ELF-1 (cell line): ENCODE measurements around the gene ZMAT3.
A peak's percentile ranks its signal among the peaks of the same experiment; 100 is the strongest.
"Not testable (repeated sequence)": the region's sequence is repeated elsewhere in the genome, so short reads cannot be mapped to it uniquely, and the experiment has no call there.

ENCODE experiments used
- DNase-seq: peaks from one replicate; pipeline ENCODE4 v3.0.0-alpha.2; 2016; ENCODE audit warnings: low read depth, low spot score

Gene ZMAT3, protein sequence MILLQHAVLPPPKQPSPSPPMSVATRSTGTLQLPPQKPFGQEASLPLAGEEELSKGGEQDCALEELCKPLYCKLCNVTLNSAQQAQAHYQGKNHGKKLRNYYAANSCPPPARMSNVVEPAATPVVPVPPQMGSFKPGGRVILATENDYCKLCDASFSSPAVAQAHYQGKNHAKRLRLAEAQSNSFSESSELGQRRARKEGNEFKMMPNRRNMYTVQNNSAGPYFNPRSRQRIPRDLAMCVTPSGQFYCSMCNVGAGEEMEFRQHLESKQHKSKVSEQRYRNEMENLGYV

DNA sequence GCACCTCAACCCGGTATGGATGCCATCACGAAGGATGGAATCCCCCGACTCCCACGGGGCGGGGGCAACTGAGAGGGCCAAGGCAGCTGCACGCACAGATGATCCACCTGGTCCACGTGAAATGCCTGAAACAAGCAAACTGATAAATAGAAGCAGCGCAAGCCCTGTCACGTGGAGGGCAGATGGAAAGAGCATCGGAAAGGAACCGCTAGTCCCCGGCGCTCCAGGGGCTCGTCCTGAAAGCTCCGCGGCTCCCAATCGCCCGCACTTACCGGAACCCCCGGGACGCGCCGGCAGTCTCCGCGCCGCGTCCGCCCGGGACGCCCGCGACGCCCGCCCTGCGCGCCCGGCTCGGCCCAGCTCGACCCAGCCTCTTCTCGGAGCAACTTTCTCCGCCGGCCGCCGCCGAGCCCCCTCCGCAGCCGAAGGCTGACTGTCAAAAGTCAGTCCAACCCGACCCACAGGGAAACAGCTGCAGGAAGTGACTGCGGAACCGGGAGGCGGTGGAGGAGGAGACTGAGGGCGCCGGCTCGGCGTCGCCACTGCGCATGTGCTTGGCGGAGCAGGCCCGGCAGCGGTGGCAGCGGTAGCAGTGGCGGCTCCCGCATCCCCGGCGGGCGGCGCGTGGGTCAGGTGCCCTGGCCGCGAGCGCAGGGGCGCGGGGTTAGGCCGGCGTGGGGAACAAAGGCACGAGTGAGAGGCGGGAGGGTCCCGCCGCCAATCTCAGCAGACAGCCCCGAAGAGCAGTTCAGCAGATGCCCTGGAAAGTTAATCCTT, at the start of gene ZMAT3:
Gene ZMAT3 (minus strand): TSS at position 487 of the 777 bp plus-strand sequence. CDS start 4,057 bp downstream, outside the sequence.
- peak; percentile 88 for DNase-seq

DNA sequence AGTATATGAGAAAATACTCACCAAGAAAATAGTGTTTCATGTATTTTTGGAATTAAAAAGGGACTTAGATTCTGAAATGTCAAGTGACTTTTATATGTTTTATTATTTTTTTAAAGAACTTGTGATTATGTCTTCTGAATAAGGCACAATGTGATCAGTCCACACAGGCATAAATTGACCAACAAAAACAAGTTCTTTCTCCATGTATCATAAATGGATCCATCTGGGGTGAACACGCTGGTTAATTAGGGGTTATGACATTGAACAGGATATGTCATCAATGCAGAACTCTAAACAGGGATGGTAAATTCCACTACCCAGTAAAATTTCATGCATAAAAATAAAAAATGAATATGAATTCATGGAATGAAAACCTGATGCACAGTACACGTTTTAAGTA, 45.2 kb upstream of the ZMAT3 start:
- no peak for DNase-seq

DNA sequence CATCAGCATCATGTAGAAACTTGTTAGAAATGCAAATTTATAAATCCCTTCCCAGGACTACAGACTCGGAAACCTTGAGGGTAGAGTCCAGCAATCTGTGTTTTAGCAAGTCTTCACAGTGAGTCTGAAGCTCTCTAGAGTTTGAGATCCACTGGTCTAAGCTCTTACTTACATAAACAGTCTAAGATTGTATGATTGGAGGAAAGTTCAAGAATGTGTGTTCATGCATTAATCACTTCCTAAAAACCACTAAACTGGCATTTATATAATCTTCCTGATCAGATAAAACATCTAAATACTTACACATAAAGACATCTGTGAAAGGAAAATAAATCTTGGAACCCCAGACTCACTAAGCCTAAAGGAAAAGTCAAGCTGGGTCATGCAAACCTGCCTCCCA, 43.8 kb upstream of the ZMAT3 start:
- DNase-seq = not testable (repeated sequence)

DNA sequence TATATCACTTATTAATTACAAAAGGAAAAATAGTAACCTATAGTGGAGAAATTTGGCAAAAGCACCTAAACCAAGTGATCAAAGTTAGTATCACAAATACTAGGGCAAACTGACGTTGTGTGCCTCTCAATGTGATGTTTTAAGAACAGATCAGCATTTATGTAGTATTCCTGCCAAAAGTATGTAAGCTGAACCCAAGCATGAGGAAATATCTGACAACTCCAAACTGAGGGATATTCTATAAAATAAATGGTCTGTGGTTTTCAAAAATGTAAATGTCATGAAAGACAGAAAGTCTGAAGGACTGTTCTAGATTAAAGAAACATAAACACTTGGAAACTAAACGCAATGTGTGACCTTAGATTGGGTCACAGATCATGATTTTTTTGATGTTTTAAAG, 42.3 kb upstream of the ZMAT3 start:
- no peak for DNase-seq

DNA sequence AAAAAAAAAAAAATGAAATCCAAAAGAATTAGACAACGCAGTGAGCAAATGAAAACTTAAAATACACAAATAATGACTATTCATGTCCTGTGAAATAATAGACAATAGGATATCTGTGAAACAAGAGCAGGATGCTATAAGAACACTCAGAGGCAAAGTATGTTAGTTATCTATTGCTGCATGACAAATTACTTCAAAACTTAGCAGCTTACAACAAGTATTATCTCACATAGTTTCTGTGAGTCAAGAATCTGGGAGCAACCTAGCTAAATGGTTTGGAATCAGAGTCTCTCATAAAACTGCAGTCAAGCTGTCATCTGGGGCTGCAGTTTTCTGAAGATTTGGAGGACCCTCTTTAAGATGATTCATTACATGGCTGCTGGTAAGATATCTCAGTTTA, 36.5 kb upstream of the ZMAT3 start:
- no peak for DNase-seq

DNA sequence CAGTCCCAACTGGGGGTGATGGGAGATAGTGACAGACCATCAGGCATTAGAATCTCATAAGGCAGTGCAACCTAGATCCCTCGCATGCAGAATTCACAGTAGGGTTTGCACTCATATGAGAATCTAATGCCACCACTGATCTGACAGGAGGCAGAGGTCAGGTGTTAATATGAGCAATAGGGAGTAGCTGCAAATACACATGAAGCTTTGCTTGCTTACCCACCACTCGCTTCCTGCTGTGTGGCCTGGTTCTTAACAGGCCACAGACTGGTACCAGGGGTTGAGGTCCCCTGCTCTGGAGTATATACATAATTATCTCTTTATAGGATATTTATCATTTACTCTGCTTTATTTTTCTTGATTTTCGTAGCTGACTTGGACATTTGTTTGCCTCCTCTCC, 36.0 kb upstream of the ZMAT3 start:
- no peak for DNase-seq

DNA sequence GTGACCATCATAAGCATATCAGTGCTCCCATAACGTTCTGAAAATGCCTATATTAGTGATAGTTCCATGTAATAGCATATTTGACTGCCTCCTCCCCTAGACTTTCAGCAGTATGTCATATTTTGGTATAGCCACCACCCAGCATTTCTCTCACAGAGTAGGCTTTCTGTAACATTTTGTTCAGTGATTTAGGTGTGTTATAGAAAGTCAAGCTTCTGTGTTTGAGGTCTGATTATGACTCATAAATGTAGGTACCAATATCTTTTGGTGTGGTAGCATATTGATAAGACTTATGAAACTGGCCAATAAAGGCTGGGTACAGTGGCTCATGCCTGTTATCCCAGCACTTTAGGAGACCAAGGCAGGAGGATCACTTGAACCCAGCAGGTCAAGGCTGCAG, 34.3 kb upstream of the ZMAT3 start:
- no peak for DNase-seq

DNA sequence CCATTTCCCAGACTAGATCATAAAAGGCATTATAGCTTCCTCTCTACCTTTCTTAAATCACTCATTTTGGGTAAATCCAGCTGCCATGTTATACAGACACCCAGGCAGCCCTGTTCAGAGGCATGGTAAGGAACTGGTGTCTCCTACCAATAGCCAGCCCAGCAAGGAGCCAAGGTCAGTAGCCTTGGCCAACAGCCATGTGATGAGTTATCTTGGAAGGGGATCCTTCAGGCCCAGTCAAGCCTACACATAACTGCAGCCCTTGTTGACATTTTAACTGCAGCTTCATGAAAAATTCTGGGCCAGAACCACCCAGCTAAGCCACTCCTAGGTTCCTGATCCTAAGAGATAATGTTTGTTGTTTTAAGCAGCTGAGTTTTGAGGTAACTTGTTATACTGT, 29.0 kb upstream of the ZMAT3 start:
- no peak for DNase-seq

DNA sequence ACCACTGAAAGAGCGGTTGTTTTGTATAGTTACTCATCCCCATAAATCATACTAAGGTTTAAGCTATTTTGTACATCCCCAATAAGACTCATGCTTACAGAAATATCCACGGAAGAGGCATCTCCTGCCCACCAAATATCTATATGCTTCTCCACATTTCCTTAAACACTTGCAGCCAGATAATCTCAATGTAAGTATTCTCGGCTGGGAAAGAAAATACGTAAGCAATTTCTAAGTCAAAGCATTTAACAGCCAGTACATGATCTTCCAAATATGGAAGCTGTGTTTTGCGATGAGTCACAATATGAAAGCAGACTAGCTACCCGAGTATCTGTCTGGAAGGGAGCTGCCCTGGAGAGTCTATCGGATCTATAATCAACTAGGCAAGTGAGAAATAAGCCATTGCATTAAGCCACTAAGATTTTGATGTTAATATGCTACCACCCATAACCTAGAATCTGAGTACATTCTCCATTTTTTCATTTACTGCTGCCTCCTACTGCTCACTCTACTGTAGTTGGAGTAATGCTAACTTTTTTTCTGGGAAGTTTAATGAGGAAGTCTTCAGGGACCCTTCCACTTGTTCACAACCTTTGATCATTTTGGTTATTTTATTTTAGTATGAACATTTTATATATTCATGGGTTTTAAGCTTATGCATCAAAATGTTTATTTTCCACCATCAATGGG, 26.9 kb upstream of the ZMAT3 start:
- DNase-seq = no peak

DNA sequence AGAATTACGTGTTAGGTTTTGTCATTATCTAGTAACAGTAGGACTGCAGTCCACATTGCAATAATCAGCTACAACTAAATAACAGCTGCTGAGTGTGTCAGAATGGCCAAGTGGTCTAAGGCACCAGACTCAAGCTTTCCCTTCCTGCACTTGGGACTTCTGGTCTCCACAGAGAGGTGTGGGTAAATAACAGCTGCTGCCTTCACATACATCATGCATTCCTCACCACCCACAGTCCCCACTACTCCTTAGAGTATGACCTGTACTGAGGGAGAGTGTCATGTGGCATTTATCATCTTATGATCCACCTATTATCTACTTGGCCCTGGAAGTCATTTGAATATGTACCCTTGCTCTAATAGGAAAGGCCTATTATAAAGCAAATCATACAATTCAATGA, 22.2 kb upstream of the ZMAT3 start:
- DNase-seq = no peak

DNA sequence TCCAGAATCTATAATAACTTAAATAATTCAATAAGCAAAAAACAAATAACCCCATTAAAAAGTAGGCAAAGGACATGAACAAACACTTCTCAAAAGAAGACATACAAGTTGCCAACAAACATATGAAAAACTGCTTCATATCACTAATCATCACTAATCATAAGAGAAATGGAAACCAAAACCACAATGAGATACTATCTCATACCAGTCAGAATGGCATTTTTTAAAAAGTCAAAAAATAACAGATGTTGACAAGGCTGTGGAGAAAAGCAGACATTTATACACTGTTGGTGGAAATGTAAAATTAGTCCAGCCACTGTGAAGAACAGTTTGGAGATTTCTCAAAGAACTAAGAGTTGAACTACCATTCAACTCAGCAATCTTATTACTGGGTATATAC, 19.5 kb upstream of the ZMAT3 start:
- DNase-seq = no peak

DNA sequence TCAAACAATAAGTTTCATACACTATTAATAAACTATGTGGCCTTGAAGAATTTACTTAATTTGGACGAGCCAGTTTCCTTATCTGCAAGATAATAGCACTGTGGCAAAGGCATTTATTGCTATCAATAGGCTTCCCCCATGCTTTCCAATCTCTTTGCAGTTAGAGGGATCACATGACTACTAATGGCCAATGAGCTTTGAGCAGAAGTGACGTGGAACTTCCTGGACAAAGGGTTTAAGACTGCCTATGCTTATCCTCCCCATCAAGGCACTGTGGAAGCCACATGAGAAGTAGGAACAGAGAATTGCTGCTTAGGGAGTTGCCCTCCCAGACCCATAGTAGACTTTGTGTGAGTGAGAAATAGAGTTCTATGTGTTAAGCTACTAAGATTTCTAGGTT, 16.7 kb upstream of the ZMAT3 start:
- no peak for DNase-seq

DNA sequence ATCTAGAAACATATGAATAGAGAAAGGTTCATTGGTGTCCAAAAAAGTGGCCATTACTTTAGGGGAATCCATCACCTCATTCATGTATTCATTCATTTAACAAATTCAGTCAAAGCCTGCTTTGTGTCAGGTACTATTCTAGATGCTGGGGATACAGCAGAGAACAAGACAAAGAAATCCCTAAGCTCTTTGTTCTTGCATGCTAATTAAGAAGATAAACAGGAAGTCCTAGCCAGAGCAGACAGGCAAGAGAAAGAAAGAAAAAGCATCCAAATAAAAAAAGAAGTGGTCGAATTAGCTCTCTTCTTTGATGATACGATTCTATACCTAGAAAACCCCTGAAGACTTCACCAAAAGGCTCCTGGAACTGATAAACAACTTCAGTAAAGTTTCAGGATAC, 12.4 kb upstream of the ZMAT3 start:
- DNase-seq = no peak

DNA sequence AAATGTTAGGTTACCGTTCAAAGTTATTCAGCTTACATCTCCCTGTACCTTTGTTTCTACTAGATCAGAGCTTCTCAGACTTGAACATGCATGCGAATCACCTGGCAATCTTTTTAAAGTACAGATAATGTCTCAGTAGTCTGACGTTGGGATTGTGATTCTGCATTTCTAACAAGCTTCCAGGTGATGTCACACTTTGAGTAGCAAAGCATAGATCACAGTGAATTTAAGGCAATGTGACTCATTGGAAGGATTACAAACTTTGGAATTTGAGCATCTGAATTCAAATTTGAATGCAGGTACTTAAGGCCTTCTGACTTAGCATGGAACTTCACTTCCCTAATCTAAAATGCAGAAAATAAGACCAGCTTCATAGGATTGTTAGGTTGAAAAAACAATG, 10.8 kb upstream of the ZMAT3 start:
- DNase-seq = no peak

DNA sequence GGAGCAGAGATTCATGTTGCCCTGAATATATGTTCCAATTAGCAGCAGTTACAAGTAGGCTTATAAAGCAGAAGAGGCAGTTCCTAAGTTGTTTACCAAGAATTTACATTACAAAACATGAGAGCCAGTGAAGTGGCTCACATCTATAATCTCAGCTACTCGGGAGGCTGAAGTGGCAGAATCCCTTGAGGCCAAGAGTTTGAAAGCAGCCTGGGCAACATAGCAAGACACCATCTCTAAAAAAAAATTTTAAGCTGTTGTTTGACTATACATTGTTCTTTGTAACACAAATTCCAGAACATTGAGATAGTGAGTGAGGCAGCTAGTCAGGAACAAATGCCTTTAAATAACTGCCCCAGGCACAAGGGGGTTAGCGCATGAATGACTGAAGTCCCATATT, 10.3 kb upstream of the ZMAT3 start:
- DNase-seq = peak; percentile 18

DNA sequence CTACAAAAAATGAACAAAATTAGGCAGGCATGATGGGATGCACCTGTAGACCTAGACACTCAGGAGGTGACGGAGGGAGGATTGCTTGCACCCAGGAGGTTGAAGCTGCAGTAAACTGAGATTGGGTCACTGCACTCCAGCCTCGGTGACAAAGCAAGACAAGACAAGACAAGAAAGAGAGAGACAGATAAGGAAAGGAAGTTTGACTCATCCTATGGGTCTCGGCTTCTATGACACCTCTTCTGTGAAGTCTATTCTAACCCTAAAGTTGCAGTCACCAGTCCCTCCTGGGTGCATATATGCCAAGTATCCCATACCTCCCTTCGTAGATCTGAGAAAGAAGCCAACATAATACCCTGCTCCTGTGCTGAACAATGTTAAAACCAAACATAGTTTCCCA, 7.9 kb upstream of the ZMAT3 start:
- no peak for DNase-seq

DNA sequence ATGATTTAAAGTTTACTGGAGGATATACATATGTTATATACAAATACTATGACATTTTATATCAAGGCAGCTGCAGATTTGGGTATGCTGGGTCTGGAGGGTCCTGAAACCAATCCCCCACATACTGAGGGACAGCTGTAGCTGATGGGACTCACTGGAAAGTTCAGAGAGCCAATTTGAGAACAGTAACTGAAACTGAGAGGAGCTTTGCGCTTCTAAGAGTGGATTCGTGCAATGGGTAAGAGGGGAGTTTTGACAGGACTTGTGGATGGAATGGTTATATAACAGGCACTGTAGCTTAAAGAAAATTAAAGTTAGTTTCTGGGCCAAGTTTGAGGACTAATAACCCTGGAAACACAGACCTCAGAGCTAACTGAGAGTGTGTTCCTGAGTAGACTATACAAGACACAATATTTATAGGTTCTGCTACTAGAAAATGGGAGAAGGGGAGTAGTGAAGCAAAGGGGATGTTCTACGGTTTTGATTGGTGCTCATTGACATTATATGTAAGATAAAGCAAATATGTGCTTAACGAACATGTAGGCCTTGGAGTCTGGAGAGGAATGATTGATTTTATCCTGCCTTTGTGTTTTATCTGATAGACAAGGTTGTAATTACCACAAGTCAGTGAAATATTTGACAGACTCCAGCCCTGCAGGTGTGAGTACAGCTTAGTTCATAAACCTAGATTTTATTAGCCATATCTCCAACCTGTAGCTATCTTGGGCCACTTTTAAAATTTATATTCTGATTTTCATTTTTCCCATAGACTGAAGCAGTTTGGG, 4.8 kb upstream of the ZMAT3 start:
- no peak for DNase-seq

DNA sequence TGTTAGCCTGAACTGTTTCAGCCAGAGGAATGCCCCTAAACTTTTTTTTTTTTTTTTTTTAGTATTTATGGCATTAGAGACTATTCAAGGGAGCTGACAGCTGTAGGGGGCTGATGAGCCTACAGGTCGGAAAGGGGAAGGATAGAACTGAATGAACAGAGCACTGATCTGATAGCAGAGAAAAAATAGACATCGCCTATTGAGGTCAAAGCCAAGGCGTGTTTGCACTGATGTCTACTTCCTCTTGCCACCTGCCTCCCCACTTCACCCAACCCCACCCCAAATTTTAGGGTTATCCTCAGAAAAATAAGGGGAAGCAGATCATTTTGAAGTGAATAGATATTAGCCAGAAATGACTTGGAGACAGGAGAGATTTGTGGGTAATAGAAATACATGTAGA, 3.0 kb upstream of the ZMAT3 start:
- no peak for DNase-seq

DNA sequence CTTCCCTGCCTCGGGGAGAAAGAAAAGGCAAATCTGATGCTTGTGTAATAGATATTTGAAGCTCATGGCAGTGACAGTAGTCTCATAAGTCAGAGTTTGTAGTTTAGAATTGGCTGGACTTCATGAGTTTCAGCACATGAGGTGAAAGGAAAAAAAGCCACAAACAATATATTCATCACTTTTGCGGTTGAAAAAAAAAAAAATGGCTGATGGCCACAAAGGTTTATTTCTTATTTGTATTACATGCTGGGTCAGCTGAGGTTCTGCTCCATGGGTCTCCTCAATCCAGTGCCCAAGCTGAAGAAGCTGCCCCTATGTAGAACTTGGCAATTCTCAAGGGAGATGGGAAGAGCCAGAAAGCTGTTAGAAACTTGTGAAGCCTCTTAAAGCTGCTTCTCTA, 2.2 kb upstream of the ZMAT3 start:
- no peak for DNase-seq

DNA sequence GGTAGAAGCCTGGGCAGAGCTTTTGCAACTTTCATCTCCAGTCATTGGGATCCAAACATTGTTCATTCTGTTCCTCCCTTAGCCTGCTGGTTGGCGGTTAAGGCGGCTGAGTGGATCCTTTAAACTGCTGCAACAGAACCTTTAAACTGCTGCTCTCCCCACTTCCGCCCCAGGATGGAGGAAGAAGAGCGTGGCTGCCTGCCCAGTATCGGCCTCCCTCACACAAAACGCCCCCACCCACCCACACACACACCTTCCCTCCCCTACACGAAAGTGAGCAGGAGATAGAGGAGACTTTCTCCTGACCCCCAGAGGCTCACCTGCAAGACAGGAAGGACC, 460 bp upstream of the ZMAT3 start:
- no peak for DNase-seq

DNA sequence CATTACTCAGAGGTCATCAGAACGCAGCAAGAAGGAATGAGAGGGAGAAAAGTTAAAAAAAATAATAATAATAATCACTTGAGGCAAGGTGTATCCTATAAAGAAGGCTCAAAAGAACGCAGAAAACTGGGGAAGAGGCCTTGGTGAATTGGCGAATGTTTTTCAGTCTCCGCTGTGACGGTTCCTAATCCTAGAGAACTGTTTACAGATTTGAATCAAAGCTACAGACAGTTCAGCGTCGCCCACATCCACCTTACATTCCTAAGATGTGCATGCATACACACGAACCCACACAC, 634 bp downstream of the ZMAT3 start:
- no peak for DNase-seq

DNA sequence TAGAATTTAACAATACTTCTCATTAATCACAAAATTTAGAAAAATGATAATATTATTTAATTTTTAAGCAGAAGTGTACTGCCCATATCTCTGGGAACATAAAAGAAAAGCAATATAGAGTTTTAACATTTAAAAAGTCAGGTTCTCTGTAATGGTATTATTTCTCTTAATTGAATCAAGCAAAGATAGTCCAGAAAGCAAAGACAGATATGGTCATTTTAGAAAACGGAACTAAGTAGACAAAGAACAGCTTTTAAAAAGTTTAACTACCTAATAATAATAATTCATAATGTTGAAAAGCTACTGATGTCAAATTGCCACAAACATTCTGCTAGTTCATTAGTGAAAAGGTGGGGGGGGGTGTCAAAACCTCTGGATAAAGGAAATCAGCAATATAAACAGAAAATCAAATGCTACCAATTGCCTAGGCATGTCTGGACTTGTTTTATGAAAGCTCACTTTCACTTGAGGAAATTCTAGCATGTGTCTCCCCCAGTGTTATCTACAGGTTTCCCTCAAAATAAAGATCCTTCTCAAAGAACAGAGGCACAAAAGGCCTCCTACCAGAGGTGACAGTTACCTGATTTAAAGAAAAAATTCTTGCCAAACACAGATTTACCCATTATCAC, 1.7 kb downstream of the ZMAT3 start:
- DNase-seq = no peak
